Activated T-cell treated with anti-CD3 and anti-CD28 coated beads for 48 hours (primary cell): Measurements from ENCODE around the gene GGNBP2.

Experiments used
- DNase-seq: peaks from one replicate; pipeline ENCODE4 v3.0.0-alpha.2; 2020; ENCODE audit warnings: low read depth

Gene GGNBP2

GRCh38 chr17:36514856-36515255, 29.9 kb upstream of the GGNBP2 start:
- DNase-seq: no peak

GRCh38 chr17:36515837-36516236, 28.9 kb upstream of the GGNBP2 start:
- DNase-seq: no peak

GRCh38 chr17:36523113-36523512, 21.6 kb upstream of the GGNBP2 start:
- no peak for DNase-seq

- peak; percentile 4 for DNase-seq
These were observed 20.3 kb upstream of the GGNBP2 start for GRCh38 chr17:36524428-36524876.

- no peak for DNase-seq
These were observed 19.6 kb upstream of the GGNBP2 start for GRCh38 chr17:36525113-36525512.

GRCh38 chr17:36525888-36526287, 18.8 kb upstream of the GGNBP2 start:
- DNase-seq: no peak

- no peak for DNase-seq
These were observed 17.0 kb upstream of the GGNBP2 start for GRCh38 chr17:36527621-36528250.

GRCh38 chr17:36529121-36529520, 15.6 kb upstream of the GGNBP2 start:
- DNase-seq: no peak

GRCh38 chr17:36532435-36532975, 12.2 kb upstream of the GGNBP2 start:
- no peak for DNase-seq

GRCh38 chr17:36533935-36534839, 10.5 kb upstream of the GGNBP2 start:
- DNase-seq: peak; percentile 37

- DNase-seq: peak; percentile 89
These were observed 9.7 kb upstream of the GGNBP2 start, which contains the start of the genes MYO19 and PIGW for GRCh38 chr17:36534840-36535668. MYO19 (minus strand) TSS chr17:36534868; CDS start chr17:36532538, 2,330 bp downstream. PIGW (plus strand) TSS chr17:36534987; CDS start chr17:36537102, 2,115 bp downstream.

GRCh38 chr17:36535669-36536081, 9.0 kb upstream of the GGNBP2 start:
- DNase-seq: no peak

GRCh38 chr17:36540696-36541095, 4.0 kb upstream of the GGNBP2 start:
- DNase-seq: no peak

- DNase-seq: no peak
These were observed 2.0 kb upstream of the GGNBP2 start for GRCh38 chr17:36542755-36543154.

GRCh38 chr17:36544044-36544306, 744 bp upstream of the GGNBP2 start:
- DNase-seq: no peak

- DNase-seq: no peak
These were observed 352 bp downstream of the GGNBP2 start for GRCh38 chr17:36545077-36545464.

GRCh38 chr17:36545465-36546417, 1.0 kb downstream of the GGNBP2 start:
- DNase-seq: peak; percentile 98

- DNase-seq: no peak
These were observed 1.8 kb downstream of the GGNBP2 start for GRCh38 chr17:36546418-36547093.

GRCh38 chr17:36547776-36548175, 3.1 kb downstream of the GGNBP2 start:
- DNase-seq: no peak
